OCI-LY7 (cell line): ENCODE data around the gene MBD3L5. TPM values are rescaled to one million over a fixed set of nuclear protein-coding genes. Genes with fewer than 3 reads are reported as not detected.
"Not testable (repeated sequence)": the region's sequence is repeated elsewhere in the genome, so short reads cannot be mapped to it uniquely, and the experiment has no call there.

ENCODE experiments used
- Bru-seq: library from RNA; stranded (reverse); fragments of 400-500 nt; gene quantifications from one replicate; lab custom pipeline; 2021; lab: Mats Ljungman, UMichigan
- BruChase-seq, 2 experiments: library from RNA; stranded (reverse); fragments of 400-500 nt; gene quantifications; one replicate each; lab custom pipeline; 2021; lab: Mats Ljungman, UMichigan
- BruUV-seq: library from RNA; stranded (reverse); fragments of 400-500 nt; replicated peaks from 2 replicates; lab custom pipeline; 2021; lab: Mats Ljungman, UMichigan
- CTCF ChIA-PET: fragments of 300-600 bp; sonication (Branson Sonifier 250); formaldehyde crosslinking; loops from one replicate; lab custom pipeline; 2022; ENCODE audit warnings: antibody characterized with exemption; ENCODE audit not compliant: unreplicated experiment; lab: Charles Lee
- POLR2A ChIA-PET: fragments of 300-600 bp; sonication (Branson Sonifier 250); formaldehyde crosslinking; loops from one replicate; lab custom pipeline; 2022; ENCODE audit warnings: antibody characterized with exemption; lab: Charles Lee
- DNase-seq: peaks from one replicate; pipeline ENCODE4 v3.0.0-alpha.2; 2015; ENCODE audit warnings: low spot score
- H2AFZ ChIP-seq: fragments of 200-600 bp; sonication (generic), shearing (Covaris generic); 2 replicates; pipeline ENCODE4 v1.6.1; 2014; ENCODE audit warnings: mild to moderate bottlenecking, antibody characterized with exemption, low read length, moderate library complexity
- H3K27ac ChIP-seq: fragments of 200-600 bp; sonication (generic); 2 replicates; pipeline ENCODE4 v1.5.1; 2014; ENCODE audit warnings: mixed run types, low read depth, mild to moderate bottlenecking, moderate library complexity, low read length, inconsistent platforms; ENCODE audit not compliant: poor library complexity, severe bottlenecking
- H3K36me3 ChIP-seq: fragments of 200-600 bp; sonication (generic); 2 replicates; pipeline ENCODE4 v1.6.1; 2014; ENCODE audit warnings: mild to moderate bottlenecking, antibody characterized with exemption, low read length, moderate library complexity, mixed read lengths; ENCODE audit not compliant: insufficient read depth
- H3K4me1 ChIP-seq: fragments of 200-600 bp; sonication (generic); 2 replicates; pipeline ENCODE4 v1.5.1; 2014; ENCODE audit warnings: mild to moderate bottlenecking, low read length; ENCODE audit not compliant: insufficient read depth, poor library complexity, severe bottlenecking
- H3K4me2 ChIP-seq: fragments of 200-600 bp; sonication (generic); 2 replicates; pipeline ENCODE4 v1.6.1; 2014; ENCODE audit warnings: mild to moderate bottlenecking, low read length
- H3K4me3 ChIP-seq: fragments of 200-600 bp; sonication (generic); 2 replicates; pipeline ENCODE4 v1.5.1; 2014; ENCODE audit warnings: mild to moderate bottlenecking, low read depth, low read length; ENCODE audit not compliant: poor library complexity, severe bottlenecking
- H3K79me2 ChIP-seq: fragments of 200-600 bp; sonication (generic); 2 replicates; pipeline ENCODE4 v1.6.1; 2016; ENCODE audit warnings: low read depth, mild to moderate bottlenecking, low read length, moderate library complexity, mixed read lengths; ENCODE audit not compliant: insufficient read depth
- H3K9me2 ChIP-seq: fragments of 200-600 bp; sonication (generic); 2 replicates; pipeline ENCODE4 v1.6.1; 2016; ENCODE audit warnings: mild to moderate bottlenecking, low read length, mixed read lengths; ENCODE audit not compliant: insufficient read depth
- H3K9me3 ChIP-seq: fragments of 200-600 bp; sonication (generic); 2 replicates; pipeline ENCODE4 v1.6.1; 2014; ENCODE audit warnings: mild to moderate bottlenecking, mixed run types, low read length, mixed read lengths
- H4K20me1 ChIP-seq: fragments of 200-600 bp; sonication (generic); 2 replicates; pipeline ENCODE4 v1.6.1; 2014; ENCODE audit warnings: mild to moderate bottlenecking, antibody characterized with exemption, low read length, moderate library complexity, mixed read lengths; ENCODE audit not compliant: insufficient read depth
- CTCF ChIP-seq: fragments of 200-600 bp; sonication (generic); conservative IDR thresholded peaks from 2 replicates; pipeline ENCODE4 v1.5.1; 2014; ENCODE audit warnings: mild to moderate bottlenecking, antibody characterized with exemption, low read length, moderate library complexity, mixed read lengths
- EZH2phosphoT487 ChIP-seq: fragments of 200-600 bp; sonication (generic); IDR thresholded peaks from 2 replicates; pipeline ENCODE4 v1.6.1; 2018; ENCODE audit warnings: low read depth, borderline replicate concordance, mild to moderate bottlenecking, mixed run types, antibody characterized with exemption, low read length, moderate library complexity, mixed read lengths
- intact Hi-C: fragments of 100-400 bp; cut with micrococcal nuclease; formaldehyde crosslinking; loops from one replicate; pipeline ENCODE4 v1.10.0; 2022; ENCODE audit not compliant: unreplicated experiment
- long read RNA-seq: library from polyadenylated mRNA; stranded (forward); transcript quantifications from one replicate; pipeline ENCODE4 v2.0.0, GENCODE V29; 2022
- total RNA-seq, 2 experiments: library from RNA; depleted of rRNA in 1 of 2; stranded (reverse); fragments of >200 nt in 1 of 2; shearing (Covaris generic) in 1 of 2; gene quantifications; 2 replicates each; pipeline ENCODE4 v1.2.3, GENCODE V29; 2014 to 2022

The MBD3L5 gene
- total RNA-seq (2014; rRNA removed; shearing (Covaris generic)) (not detected in 2 replicates), total RNA-seq (2022) (not detected in 2 replicates), Bru-seq, nascent RNA (not detected), BruChase-seq, experiment 1, labeled RNA remaining after a 6-hour chase (not detected), BruChase-seq, experiment 2, labeled RNA remaining after a 2-hour chase (not detected)
- long read RNA-seq: 0 reads

GRCh38 chr19:7030278-7030677 lies at the start of gene MBD3L5:
MBD3L5 (plus strand) TSS chr19:7030578; CDS start chr19:7030612, 34 bp downstream.
- H3K79me2 ChIP-seq, POLR2A ChIA-PET, H4K20me1 ChIP-seq, DNase-seq, H3K4me3 ChIP-seq, H3K4me2 ChIP-seq, BruUV-seq, H3K27ac ChIP-seq, intact Hi-C loops, H3K36me3 ChIP-seq, H2AFZ ChIP-seq, H3K9me3 ChIP-seq, H3K4me1 ChIP-seq, CTCF ChIA-PET, H3K9me2 ChIP-seq: not testable (repeated sequence)

- TF ChIP-seq CTCF: no peak
- H3K9me2 ChIP-seq: no peaks in the 10 kb centered on the region
- H3K4me3 ChIP-seq: no peak overlapping the region
- H3K36me3 ChIP-seq: no peaks in the 10 kb centered on the region
- H3K9me3 ChIP-seq: peaks cover 7% of the 10 kb centered on the region; the same call in 1 of the 2 replicates
- no peak for DNase-seq
- intact Hi-C loops: no loop called here
- no peak overlapping the region for H2AFZ ChIP-seq
- BruUV-seq: no TSS peak
- no peak overlapping the region for H3K4me2 ChIP-seq
- no peak overlapping the region for H3K27ac ChIP-seq
- H3K79me2 ChIP-seq: no peaks in the 10 kb centered on the region
- ChIA-PET CTCF (no interaction called here), POLR2A (no interaction called here)
- no peaks in the 10 kb centered on the region for H4K20me1 ChIP-seq
- no peaks in the 10 kb centered on the region for H3K4me1 ChIP-seq
Observed at GRCh38 chr19:6983448-6983847, 46.9 kb upstream of the MBD3L5 start.

GRCh38 chr19:6987850-6988249 lies 42.5 kb upstream of the MBD3L5 start:
- TF ChIP-seq EZH2phosphoT487 (no peak), CTCF (no peak)
- Histone ChIP-seq H3K4me1 (no peaks in the 10 kb centered on the region), H3K36me3 (no peaks in the 10 kb centered on the region), H3K79me2 (no peaks in the 10 kb centered on the region), H3K4me2 (no peak overlapping the region), H3K9me3 (peaks cover 5% of the 10 kb centered on the region; the same call in 1 of the 2 replicates), H3K27ac (no peak overlapping the region), H3K9me2 (no peaks in the 10 kb centered on the region), H3K4me3 (no peak overlapping the region), H4K20me1 (no peaks in the 10 kb centered on the region), H2AFZ (no peak overlapping the region)
- ChIA-PET POLR2A (no interaction called here), CTCF (no interaction called here)
- intact Hi-C loops: no loop called here
- DNase-seq: no peak
- no TSS peak for BruUV-seq
